ENCODE results near the gene UGT1A8. TPM values are rescaled to one million over a fixed set of nuclear protein-coding genes. Genes with fewer than 3 reads are reported as not detected.

The UGT1A8 gene
- total and polyA plus RNA-seq, 2 donors (not counting 1 experiment from before 2014, with no cell fraction given) = not detected

DNA sequence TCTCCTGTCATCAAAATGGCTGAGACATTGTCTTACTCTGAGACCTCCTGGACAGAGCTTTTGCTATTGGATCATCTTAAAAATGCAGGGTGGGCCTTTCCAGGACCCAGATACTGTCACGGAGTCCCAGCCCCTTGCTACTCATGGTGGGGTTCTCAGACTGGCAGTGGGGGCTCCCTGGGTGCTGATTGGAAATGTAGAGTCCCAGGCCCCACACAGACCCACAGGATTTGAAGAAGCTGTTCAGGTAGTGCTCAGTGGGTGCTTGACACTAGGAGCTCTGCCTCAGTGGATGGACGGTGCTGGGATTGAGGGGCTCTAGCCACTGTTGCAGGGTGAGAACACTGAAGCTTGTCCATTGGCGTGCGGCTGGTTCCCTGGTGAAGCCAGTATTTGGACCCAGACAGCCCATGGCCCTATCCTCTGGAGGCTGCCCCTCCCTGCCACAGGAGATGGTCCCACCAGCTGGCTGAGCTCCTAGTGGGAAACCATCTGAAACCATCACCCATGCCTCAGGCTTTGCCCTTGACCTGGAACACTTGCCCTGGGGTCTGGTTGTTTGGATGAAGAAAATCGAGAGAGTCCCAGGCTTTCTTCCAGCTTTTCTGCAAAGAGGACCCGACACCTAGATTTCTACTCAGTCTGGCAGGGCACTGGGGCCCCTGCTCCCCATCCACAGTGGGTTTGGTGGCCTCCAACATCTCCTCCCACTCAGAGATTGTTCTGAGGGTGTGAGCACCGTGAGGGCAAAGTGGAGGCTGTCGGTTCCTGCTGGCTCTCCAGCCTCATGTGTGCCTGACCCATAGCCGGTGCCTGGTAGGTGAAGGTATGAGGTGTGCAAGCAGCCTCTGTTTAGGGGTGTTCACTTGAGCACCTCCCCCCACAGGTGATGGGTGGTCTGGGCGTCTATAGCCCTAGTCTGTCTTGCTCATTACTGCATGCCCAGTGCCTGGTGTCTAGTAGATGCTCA lies 190.8 kb downstream of the UGT1A8 start:
- intact Hi-C loops (cut with micrococcal nuclease) = no loop called here
- ATAC-seq (ENCODE audit: low read depth) = no peak

DNA sequence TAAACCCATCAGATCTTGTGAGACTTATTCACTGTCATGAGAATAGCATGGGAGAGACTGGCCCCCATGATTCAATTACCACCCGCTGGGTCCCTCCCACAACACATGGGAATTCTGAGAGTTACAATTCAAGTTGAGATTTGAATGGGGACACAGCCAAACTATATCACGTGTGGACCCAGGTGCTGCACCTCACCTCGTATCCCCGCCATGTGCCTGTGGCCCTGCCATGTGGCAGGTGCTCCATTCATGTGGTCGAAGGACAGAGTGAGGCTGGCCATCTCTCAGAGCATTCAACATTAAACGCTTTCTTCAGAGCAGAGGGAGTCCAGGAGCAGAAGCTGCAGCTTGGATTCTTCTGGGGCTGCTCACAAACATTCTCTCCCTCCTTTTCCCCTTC lies 193.0 kb downstream of the UGT1A8 start:
- Histone ChIP-seq H3K4me3 (ENCODE audit: control extremely low read depth in 1 of 5, extremely low read depth in 1 of 5, insufficient read depth in 1 of 5, low read depth in 2 of 5, low read length in 4 of 5) (no peak overlapping the region), H2AFZ (ENCODE audit: insufficient read depth, low read depth, low read length, poor library complexity, severe bottlenecking) (no peak overlapping the region), H3K27me3 (replicated peaks in 1 of 4; ENCODE audit: control extremely low read depth in 1 of 4, control insufficient read depth in 3 of 4, insufficient read depth in 4 of 4, low read length in 3 of 4) (peaks cover 0 to 8% (median 0%) of the 10 kb centered on the region in 4 experiments), H3K9ac (ENCODE audit: low read length) (no peak overlapping the region), H3K4me1 (ENCODE audit: control insufficient read depth in 2 of 2, insufficient read depth in 2 of 2, low read length in 2 of 2) (no peaks in the 10 kb centered on the region), H3K9me3 (ENCODE audit: control extremely low read depth in 1 of 3, control insufficient read depth in 2 of 3, insufficient read depth in 1 of 3, low read length in 2 of 3) (no peaks in the 10 kb centered on the region), H3K4me2 (replicated peaks; ENCODE audit: low read depth, low read length, poor library complexity, severe bottlenecking) (no peak overlapping the region), H3K79me2 (ENCODE audit: control insufficient read depth, insufficient read depth, low read length) (no peaks in the 10 kb centered on the region), H3K36me3 (replicated peaks in 1 of 2; ENCODE audit: control extremely low read depth in 1 of 2, control insufficient read depth in 1 of 2, extremely low read depth in 1 of 2, insufficient read depth in 2 of 2, low read length in 1 of 2) (no peaks in the 10 kb centered on the region), H3K27ac (ENCODE audit: low read length in 2 of 2) (no peak overlapping the region), H4K20me1 (ENCODE audit: control insufficient read depth, insufficient read depth, low read length, poor library complexity, severe bottlenecking) (no peaks in the 10 kb centered on the region)
- intact Hi-C loops (cut with micrococcal nuclease) = no loop called here
- WGBS (ENCODE audit: insufficient coverage) = 84% methylated on average over 5 of the region's 6 CpGs
- Mint-ChIP-seq H3K4me3 (no peak overlapping the region), H3K4me1 (no peaks in the 10 kb centered on the region), H3K27ac (no peak overlapping the region), H3K9me3 (ENCODE audit: insufficient read depth) (no peaks in the 10 kb centered on the region), H3K27me3 (peaks cover 22% of the 10 kb centered on the region)
- CTCF ChIA-PET = no interaction called here
- DNase-seq (no peak), ATAC-seq (ENCODE audit: low read depth) (no peak)
- TF ChIP-seq EZH2 (IDR thresholded peaks at IDR 0.05; ENCODE audit: borderline replicate concordance, insufficient read depth, low read depth, low read length, poor library complexity, severe bottlenecking) = no peak
- TF ChIP-seq, protein P1, sequence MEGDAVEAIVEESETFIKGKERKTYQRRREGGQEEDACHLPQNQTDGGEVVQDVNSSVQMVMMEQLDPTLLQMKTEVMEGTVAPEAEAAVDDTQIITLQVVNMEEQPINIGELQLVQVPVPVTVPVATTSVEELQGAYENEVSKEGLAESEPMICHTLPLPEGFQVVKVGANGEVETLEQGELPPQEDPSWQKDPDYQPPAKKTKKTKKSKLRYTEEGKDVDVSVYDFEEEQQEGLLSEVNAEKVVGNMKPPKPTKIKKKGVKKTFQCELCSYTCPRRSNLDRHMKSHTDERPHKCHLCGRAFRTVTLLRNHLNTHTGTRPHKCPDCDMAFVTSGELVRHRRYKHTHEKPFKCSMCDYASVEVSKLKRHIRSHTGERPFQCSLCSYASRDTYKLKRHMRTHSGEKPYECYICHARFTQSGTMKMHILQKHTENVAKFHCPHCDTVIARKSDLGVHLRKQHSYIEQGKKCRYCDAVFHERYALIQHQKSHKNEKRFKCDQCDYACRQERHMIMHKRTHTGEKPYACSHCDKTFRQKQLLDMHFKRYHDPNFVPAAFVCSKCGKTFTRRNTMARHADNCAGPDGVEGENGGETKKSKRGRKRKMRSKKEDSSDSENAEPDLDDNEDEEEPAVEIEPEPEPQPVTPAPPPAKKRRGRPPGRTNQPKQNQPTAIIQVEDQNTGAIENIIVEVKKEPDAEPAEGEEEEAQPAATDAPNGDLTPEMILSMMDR (IDR thresholded peaks at IDR 0.05) = no peak
- POLR2A ChIA-PET = no interaction called here

More for the DNA sequence above, 190.8 kb downstream of the UGT1A8 start:
- Mint-ChIP-seq H3K9me3 (ENCODE audit: insufficient read depth) (no peaks in the 10 kb centered on the region), H3K4me1 (no peaks in the 10 kb centered on the region), H3K4me3 (no peak overlapping the region), H3K27me3 (peaks cover 28% of the 10 kb centered on the region), H3K27ac (no peak overlapping the region)
- H3K9ac ChIP-seq (ENCODE audit: low read length) = no peak overlapping the region
- H3K36me3 ChIP-seq (replicated peaks in 1 of 2; ENCODE audit: control extremely low read depth in 1 of 2, control insufficient read depth in 1 of 2, extremely low read depth in 1 of 2, insufficient read depth in 2 of 2, low read length in 1 of 2) = no peaks in the 10 kb centered on the region
- WGBS (ENCODE audit: insufficient coverage) = 91% methylated on average over 7 of the region's 10 CpGs
- no peak overlapping the region for H3K4me2 ChIP-seq (replicated peaks; ENCODE audit: low read depth, low read length, poor library complexity, severe bottlenecking)
- no peak overlapping the region for H2AFZ ChIP-seq (ENCODE audit: insufficient read depth, low read depth, low read length, poor library complexity, severe bottlenecking)
- CTCF ChIA-PET = no interaction called here
- no peak overlapping the region for H3K4me3 ChIP-seq (ENCODE audit: control extremely low read depth in 1 of 5, extremely low read depth in 1 of 5, insufficient read depth in 1 of 5, low read depth in 2 of 5, low read length in 4 of 5)
- peaks cover 0 to 10% (median 0%) of the 10 kb centered on the region in 4 experiments for H3K27me3 ChIP-seq (replicated peaks in 1 of 4; ENCODE audit: control extremely low read depth in 1 of 4, control insufficient read depth in 3 of 4, insufficient read depth in 4 of 4, low read length in 3 of 4)
- no peak for DNase-seq
- POLR2A ChIA-PET = no interaction called here
- TF ChIP-seq, protein P1 (IDR thresholded peaks at IDR 0.05) = no peak
- no peak for TF ChIP-seq EZH2 (IDR thresholded peaks at IDR 0.05; ENCODE audit: borderline replicate concordance, insufficient read depth, low read depth, low read length, poor library complexity, severe bottlenecking)
- H3K79me2 ChIP-seq (ENCODE audit: control insufficient read depth, insufficient read depth, low read length) = no peaks in the 10 kb centered on the region
- no peaks in the 10 kb centered on the region for H4K20me1 ChIP-seq (ENCODE audit: control insufficient read depth, insufficient read depth, low read length, poor library complexity, severe bottlenecking)
- no peak overlapping the region for H3K27ac ChIP-seq (ENCODE audit: low read length in 2 of 2)
- no peaks in the 10 kb centered on the region for H3K9me3 ChIP-seq (ENCODE audit: control extremely low read depth in 1 of 3, control insufficient read depth in 2 of 3, insufficient read depth in 1 of 3, low read length in 2 of 3)
- H3K4me1 ChIP-seq (ENCODE audit: control insufficient read depth in 2 of 2, insufficient read depth in 2 of 2, low read length in 2 of 2) = no peaks in the 10 kb centered on the region

Data from B cell (primary cell).